GM12865 (cell line): ENCODE measurements around the gene RARRES2.

ENCODE experiments used
- DNase-seq: peaks from one replicate; pipeline ENCODE4 v3.0.0; 2010; ENCODE audit warnings: low read depth
- H3K4me3 ChIP-seq: 2 replicates; pipeline ENCODE4 v1.5.1; 2011; ENCODE audit warnings: mild to moderate bottlenecking, low read depth, low read length, control low read depth
- TF ChIP-seq, protein P1 (sequence below): IDR thresholded peaks from 2 replicates; pipeline ENCODE4 v1.5.1; 2011; ENCODE audit warnings: low read length, control low read depth, low read depth, inconsistent platforms; ENCODE audit not compliant: insufficient read depth; ENCODE audit errors: missing control alignments

The RARRES2 gene

DNA sequence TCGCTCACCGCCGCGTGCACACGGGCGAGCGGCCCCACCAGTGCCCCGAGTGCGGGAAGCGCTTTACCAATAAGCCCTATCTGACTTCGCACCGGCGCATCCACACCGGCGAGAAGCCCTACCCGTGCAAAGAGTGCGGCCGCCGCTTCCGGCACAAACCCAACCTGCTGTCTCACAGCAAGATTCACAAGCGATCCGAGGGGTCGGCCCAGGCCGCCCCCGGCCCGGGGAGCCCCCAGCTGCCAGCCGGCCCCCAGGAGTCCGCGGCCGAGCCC lies 30.5 kb upstream of the RARRES2 start:
- DNase-seq, result no peak
- TF ChIP-seq, protein P1, sequence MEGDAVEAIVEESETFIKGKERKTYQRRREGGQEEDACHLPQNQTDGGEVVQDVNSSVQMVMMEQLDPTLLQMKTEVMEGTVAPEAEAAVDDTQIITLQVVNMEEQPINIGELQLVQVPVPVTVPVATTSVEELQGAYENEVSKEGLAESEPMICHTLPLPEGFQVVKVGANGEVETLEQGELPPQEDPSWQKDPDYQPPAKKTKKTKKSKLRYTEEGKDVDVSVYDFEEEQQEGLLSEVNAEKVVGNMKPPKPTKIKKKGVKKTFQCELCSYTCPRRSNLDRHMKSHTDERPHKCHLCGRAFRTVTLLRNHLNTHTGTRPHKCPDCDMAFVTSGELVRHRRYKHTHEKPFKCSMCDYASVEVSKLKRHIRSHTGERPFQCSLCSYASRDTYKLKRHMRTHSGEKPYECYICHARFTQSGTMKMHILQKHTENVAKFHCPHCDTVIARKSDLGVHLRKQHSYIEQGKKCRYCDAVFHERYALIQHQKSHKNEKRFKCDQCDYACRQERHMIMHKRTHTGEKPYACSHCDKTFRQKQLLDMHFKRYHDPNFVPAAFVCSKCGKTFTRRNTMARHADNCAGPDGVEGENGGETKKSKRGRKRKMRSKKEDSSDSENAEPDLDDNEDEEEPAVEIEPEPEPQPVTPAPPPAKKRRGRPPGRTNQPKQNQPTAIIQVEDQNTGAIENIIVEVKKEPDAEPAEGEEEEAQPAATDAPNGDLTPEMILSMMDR, result no peak
- no peak overlapping the region for H3K4me3 ChIP-seq

DNA sequence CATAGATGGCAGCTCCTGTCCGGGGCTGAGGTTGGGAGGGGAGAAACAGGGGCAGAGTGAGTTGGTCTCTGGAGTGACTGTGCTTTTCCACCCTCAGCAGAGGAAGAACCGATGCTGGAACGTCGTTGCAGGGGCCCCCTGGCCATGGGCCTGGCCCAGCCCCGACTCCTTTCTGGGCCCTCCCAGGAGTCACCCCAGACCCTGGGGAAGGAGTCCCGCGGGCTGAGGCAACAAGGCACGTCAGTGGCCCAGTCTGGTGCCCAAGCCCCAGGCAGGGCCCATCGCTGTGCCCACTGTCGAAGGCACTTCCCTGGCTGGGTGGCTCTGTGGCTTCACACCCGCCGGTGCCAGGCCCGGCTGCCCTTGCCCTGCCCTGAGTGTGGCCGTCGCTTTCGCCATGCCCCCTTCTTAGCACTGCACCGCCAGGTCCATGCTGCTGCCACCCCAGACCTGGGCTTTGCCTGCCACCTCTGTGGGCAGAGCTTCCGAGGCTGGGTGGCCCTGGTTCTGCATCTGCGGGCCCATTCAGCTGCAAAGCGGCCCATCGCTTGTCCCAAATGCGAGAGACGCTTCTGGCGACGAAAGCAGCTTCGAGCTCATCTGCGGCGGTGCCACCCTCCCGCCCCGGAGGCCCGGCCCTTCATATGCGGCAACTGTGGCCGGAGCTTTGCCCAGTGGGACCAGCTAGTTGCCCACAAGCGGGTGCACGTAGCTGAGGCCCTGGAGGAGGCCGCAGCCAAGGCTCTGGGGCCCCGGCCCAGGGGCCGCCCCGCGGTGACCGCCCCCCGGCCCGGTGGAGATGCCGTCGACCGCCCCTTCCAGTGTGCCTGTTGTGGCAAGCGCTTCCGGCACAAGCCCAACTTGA lies 29.9 kb upstream of the RARRES2 start:
- DNase-seq, result no peak
- no peak overlapping the region for H3K4me3 ChIP-seq
- TF ChIP-seq, protein P1, result no peak

DNA sequence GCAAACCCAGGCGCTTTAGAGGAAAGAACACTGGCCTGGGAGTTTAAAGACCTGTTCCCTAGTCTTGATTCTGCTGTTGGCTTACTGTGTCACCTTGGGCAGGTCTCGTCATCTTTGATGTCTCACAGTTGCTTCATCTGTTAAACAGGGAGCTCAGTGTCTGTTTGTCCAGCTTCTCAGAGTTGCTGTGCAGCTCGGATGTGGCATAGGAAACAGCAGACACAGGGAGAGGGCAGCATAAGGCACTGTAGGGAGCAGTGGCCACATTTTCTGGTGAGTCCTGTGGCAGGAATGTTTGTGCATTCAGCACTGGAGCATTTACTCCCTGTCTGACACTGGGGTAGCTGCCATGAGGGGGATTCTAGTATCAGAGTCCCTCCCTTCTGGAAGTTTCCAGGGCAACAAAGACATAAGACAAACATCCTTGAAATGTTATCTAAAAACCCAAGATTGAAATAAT lies 29.2 kb upstream of the RARRES2 start:
- TF ChIP-seq, protein P1, result no peak
- H3K4me3 ChIP-seq, result peak overlapping the region; percentile 85
- DNase-seq, result no peak

GRCh38 chr7:150369748-150370501 lies 28.5 kb upstream of the RARRES2 start:
- TF ChIP-seq, protein P1, result no peak
- peak overlapping the region; percentile 85 for H3K4me3 ChIP-seq
- DNase-seq, result no peak

DNA sequence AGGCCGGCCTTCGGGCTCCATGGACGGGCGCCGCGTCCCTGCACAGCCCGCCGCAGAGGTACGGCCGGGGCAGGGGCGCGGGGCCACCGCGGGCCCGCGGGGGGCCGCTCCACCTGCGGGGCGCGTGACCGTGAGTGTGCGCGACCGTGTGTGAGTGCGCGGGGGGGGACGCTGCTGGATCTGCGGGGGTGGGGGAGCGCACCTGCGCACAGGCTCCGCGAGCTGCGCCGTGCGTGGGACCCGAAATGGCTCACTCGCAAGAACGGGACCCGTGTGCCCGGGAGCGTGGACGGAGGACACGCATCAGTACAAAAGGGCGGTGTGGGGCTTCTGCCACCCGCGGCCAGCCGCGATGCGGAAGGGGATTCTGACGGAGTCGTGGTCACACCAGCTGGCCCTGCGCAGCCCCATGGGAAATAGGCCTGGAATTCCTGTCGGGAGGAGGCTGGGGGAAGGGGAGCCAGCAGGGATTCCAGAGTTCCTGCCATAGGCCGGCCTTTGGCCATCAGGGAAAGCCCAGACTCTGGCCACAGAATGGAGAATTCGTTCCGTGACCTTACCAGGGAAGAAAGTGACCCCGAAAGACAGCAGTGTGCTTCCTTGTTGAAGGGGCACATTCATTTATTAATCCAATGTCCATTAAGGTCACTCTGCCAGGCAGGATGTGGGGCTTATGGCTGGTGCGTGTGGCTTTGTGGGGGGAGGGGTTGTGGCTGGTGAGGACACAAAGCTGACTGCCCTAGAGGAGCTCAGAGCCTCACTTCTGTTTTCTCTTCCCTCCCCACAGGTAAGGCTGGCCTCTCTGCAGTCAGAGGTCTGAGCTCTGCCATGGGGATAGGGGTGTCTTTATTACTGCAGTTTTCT lies 27.7 kb upstream of the RARRES2 start:
- TF ChIP-seq, protein P1, result no peak
- H3K4me3 ChIP-seq, result peak overlapping the region; percentile 85
- peak; percentile 89 for DNase-seq

DNA sequence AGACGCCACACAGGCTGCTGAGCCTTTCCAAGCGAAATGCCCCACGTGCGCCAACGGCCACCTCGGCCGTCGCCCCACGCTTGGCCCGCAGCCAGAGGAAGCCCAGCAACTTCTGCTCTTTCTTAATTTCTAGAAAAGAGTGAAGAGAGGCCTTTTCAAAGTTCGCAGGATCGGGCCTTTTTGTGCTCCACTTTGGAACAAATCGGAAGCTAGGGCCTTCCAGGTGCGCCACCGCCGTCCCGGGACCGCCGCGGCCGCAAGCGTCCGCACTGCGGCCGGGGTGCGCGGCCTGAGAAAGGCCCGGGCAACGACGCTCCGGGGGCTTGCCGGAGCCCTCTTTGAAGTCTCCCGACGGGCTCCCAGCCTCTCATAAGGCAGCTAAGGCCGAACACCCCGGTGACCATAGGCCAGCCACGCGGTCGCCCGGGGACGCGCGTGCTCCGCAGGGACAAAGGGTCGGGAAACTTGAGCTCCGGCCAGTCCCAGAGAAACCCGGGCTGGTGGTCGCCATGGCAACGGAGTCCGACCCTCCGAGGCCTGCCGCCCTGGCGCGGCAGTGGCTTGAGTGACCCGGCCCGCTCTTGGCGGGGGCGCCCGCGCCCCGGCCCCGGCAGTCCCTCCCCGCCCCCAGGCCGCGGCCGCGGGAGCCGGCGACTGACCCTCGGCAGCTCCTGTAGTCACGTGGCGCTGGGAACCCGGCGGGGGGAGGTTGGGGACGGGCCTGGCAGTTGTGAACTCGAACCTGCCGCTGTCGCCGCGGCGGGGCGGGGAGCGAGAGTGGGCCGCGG lies 26.9 kb upstream of the RARRES2 start, which contains the start of gene REPIN1:
REPIN1 (plus strand) TSS at position 727 of the 788 bp plus-strand sequence. CDS start 890 bp downstream, outside the sequence.
- H3K4me3 ChIP-seq, result peak within 1 kb of the TSS; percentile 85
- TF ChIP-seq, protein P1, result no peak
- DNase-seq, result peak; percentile 95
